Activated CD8-positive, alpha-beta memory T cell treated with anti-CD3 and anti-CD28 coated beads, Interleukin-2, amount 50 U/mL, for 24 hours (primary cell): ENCODE results near the gene RAB6B.

Experiments used
- DNase-seq: peaks from one replicate; pipeline ENCODE4 v3.0.0-alpha.2; 2020; ENCODE audit errors: extremely low read depth

RAB6B gene

GRCh38 chr3:133836497-133837158, 59.1 kb downstream of the RAB6B start:
- no peak for DNase-seq

DNA sequence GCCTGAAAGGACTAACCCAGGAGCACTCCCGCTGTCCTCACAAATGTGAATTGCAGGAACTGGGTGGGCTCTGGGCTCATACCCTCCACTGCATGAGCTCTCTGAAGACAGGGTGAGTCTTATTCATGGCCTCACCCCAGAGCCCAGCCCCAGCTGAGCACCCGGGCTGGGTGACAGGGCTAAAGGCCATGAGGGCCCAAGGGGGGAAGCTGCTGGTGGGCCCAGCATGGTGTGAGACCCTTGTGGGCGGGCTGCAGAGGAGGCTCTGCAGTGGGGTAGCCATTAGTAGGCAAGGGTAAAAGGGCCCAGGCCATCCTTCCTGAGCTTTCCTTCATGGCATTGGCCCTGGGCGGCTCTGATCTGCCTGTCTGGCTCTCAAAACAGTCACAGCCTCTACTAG, 59.7 kb downstream of the RAB6B start:
- DNase-seq = no peak

DNA sequence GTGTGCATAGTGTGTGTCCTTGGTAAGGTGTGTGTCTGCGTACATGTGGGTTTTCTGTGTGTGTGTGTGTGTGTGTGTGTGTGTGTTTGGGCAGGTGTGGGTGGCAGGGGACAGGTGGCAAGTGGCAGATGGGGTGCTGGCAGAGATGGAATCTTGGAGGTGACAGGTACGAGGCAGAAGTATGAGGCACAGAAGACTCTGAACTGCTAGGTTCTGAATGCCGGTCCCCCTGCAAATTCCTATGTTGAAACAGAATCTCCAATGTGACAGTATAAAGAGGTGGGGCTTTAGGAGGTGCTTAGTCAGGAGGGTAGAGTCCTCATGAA, 60.3 kb downstream of the RAB6B start:
- DNase-seq = no peak

DNA sequence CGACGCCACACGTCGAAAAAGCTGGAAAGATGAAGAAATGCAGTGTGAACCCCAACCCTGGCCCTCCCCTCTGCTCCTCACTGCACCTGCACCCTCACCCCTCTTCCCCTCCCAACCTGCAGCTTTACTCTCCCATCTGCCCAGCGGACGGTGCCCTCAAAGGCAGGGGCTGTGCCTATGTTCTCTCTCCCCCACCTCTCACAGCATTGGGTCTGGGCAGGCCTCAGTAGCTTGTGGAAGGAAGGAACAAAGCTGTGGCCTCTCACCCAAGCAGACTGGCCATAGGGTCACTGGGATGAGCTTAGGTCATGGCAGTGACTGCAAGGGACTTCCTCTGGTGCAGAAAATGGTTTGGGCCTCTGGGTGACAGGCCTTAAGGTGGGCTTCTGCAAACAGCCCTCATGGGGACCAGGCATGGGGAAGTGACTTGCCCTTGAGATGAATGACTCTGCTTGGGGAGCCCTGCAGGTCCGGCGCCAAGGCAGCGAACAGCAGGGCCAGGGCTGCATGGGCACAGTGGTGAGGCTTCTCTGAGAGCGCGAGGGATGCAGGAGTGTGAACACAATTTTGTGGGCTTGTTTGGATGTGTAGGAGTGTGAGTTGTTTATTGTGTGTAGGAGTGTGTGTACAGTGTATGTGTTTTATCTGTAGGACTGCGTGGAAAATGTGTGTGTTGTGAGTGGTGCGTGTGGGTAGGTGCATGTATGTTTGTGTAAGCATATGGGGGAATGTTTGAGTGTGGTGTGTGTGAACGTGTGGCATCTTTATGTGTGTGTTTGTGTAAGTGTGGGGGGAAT, 60.9 kb downstream of the RAB6B start:
- no peak for DNase-seq

DNA sequence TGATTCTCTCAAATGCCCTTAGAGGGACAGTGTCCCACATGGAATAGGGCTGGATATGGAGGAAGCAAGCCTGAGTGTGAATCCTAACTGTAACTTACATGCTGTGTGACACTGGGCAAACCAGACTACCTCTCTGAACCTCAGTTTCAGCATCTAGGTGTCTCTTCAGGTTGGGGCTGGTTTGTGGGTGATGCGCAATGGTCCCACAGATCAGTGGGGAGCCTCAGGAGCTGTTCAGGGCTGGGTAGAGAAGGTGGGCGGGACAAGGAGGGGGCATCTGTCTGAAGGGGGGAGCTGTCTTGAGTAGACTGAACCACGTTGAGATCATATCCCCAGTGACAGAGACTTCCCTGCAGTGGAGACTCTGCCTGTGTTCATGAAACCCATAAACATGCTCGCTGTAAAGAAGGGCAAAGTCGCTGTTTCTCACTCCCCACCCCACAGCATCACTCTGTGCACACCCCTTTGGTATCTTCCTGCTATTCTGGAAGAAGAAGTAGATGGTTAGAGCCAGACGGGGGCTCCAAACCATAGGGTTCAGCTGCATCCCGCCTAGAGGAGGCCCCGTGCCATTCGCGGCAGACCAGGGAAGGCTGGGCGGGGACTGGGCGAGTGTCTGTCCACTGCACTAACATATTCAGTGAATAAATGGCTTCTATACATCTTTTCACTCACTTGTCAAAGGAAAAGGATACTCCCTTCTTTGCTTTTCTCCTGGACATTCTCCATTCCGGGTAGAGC, 61.6 kb downstream of the RAB6B start:
- no peak for DNase-seq

DNA sequence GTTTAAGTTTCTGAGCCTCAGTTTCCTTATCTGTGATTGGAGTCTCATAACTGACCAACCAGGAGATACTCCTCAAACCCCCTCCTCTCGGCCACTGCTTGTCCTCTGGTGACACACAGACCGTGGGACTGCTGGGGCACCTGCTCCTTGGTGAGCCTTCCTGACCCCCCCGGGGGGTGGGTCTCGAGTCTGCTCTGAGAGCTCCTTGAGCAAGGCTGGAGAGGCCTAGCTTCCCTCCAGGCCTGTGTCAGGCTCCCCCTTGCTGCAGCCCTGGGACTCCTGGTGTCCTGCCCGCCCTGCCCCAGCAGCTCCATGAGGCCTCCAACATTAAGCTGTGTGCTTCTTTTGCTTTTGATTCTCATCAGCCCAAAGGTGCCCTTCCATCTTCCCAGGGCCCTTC, 62.4 kb downstream of the RAB6B start:
- DNase-seq = no peak

GRCh38 chr3:133832802-133833144, 62.9 kb downstream of the RAB6B start:
- no peak for DNase-seq

DNA sequence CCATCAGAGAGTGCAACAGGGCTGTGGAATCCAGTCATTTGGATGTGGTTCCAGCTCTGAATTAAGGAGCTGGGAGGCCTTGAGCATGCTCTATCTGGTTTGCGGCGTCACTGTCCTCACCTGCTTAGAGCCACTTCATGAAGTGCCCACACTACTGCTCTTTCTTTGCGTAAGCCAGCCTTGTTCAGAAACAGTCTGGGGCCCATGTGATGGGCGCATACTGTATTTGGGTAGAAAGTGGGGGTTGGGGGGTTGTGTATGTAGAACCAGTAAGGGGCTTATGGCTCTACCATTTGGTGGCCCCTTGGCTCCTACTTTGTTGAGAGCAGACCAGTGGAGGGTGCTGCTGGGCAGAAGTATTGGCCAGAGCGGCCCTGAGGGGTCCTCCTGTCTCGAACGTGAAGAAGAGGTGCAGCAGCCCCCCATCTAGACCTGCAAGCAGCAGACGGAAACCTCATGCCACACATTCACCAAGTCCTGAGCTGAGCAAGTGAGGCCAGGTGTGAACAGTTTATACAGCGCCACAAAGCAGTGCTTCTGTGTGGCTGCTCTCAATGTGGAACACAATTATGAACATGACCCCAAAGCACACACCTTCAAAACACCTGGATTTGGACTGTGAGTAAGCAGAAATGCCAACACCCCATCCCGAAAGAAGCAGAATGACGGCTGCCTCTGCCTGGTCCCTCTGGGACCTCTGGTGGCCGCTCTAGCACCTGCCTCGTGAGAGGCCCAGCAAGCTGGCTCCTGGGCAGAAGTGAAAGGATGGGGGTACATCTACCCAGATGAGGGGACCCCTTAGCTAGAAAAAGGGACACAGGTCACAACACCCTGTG, 63.5 kb downstream of the RAB6B start:
- DNase-seq = no peak

GRCh38 chr3:133830071-133830470, 65.6 kb downstream of the RAB6B start:
- DNase-seq = no peak

DNA sequence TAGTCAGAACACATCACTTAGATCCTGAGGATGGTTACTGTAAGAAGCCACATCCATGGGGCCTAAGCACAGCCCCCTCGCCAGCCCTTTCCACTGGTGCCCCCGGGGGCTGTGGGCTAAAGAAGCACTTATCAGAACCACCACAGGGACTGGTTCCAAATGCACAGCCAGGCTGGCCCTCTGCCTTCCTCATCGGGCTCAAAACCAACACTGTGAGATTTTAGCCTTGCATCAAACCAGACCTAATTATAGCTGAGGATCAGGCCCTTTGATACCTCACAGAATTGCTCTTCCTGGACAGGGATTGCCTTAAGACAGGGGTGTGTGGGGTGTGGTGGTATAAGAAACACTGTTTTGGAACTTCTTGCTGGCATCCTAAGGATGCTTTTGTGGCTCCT, 66.4 kb downstream of the RAB6B start:
- DNase-seq = no peak

DNA sequence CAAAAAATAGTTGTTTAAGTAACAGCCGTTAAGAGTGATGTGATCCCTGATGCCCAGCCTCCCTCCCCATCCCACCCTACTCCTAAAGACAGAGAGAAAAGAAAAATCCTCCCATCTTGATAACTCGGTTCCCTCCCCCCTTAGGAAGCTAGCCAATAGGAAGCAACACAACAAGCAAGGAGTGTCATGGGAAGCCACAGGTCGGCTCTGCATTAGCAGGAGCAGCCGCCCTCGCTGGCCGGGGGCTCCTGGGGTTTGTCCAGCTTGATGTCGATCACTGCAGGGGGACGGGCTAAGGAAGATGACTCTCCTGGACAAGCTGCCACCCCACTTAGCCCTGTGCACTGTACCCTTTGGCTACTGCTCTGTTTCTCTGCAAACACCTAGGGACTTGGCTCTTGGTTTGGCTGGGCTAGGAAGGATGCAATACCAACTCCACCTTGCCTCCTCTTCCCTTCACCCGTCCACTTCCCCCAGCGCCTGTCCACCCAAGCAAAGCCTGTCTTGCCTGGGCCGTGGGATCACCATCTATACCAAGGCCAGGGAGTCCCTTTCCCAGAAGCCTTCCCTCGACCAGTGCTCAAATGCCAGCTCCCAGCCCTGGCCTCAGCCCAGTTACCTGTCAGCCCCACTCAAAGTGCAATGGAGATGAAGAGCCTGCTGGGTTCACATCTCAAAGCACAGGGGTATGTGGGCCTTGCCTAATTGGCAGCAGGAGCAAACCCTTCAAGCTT, 66.9 kb downstream of the RAB6B start:
- DNase-seq = no peak

DNA sequence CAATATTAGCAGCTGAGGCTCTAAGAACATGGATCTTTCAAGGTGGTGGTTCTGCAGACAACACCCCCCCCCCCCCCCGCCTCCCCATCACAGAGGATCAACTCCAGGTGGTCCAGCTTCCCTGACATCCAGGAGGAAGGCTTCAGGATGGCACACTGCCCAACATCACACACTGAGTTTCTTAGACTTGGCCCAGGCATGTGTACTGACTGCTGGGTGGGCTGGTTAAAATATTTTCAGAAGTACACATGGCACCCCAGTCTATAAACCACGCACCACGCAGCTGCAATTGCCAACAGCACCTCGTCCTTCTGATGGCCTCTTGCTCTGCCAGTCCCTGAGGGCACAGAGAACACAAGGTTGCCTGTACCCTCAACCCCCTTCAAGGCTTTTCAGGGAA, 68.0 kb downstream of the RAB6B start:
- no peak for DNase-seq

DNA sequence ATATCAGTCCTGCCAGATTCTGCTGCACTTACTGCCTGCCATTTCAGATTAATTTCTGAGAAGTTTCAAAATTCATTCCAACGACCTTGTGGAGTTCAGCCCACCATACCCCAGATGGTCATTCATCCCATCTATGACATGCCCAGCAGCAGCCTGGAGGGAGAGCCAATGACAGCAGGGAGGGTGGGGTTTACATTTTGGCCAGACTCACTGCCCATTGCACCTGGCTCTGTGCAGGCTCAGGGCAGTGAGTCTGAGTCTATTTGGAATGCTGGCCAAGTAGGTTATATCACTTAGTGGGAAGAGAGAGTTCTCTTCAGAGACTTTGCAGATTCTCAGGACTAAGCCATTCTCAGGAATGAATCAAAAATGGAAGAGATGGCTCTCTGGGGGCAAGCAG, 68.5 kb downstream of the RAB6B start:
- no peak for DNase-seq

DNA sequence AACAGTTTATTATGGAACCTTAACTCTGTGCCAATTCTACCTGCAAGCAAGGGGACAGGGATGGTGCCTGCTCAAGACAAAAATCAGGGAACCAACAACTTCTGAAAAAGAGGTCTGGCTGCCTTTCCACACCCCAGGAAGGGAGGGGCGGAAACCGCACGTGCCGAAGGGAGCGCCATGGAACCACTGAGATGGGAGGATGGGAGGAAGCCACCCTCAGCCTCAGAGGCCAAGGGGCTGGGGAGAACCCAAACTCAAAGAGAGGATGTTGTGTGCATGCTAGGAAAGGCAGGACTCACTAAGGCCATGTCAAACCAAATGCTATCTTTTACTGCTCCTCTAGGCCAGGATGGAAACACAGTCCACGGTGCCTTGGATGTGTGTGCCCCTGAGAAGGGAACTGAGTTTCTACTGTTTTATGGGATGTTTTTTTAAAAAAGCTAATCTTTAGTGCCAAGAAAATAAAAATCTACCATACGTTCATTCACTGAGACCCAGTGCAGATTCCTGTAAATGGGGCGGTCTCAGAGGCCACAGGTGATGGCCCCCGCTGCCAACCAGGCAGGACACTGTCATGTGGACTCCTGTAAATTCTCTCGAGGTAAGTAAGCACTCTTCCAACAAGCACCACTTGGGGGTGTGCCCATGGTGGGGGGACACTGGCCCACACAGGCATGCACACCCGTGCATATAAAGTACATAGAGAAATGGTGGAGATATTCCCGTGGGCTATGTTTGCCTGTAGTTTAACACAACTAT, 69.5 kb downstream of the RAB6B start:
- DNase-seq = no peak

GRCh38 chr3:133824961-133825485, 70.7 kb downstream of the RAB6B start:
- no peak for DNase-seq

- DNase-seq = no peak
Measured at GRCh38 chr3:133821767-133822638, 73.7 kb downstream of the RAB6B start.

DNA sequence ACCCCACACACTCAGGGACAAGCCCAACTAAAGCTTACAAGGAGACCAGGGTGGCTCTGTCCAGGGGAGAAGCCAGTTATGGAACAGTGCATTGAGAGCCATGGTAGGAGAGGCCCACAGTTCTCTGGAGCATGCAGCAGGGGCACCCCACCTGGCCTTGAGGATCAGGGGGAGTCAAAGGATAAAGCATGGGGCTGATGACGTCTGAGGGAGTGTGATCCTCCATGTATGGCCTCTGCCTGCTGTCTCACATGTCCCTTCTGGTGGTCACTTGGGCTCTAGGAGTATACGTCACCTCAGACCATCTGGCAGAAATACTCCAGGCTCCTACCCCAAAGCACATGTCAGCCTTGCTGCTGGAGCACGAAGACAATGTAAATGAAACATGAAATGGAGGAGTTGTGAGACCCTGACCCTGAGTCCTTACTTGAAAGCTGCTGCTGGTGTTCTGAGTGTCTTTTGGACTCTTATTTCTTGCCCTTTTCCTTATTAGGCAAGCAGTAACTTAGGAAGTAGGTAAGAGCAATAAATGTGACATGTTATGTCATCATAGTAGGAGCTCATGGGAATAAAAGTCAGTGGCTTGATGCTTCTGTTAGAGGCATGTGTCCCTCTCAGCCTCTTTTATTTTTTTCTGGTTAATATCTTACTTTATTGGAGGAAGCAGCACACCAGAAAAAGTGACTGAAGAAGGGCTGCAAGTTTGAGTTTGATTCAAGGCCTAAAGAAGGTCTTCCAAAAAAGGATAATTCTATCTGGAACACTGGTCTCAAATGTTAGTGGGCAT, 74.6 kb downstream of the RAB6B start:
- DNase-seq = no peak

DNA sequence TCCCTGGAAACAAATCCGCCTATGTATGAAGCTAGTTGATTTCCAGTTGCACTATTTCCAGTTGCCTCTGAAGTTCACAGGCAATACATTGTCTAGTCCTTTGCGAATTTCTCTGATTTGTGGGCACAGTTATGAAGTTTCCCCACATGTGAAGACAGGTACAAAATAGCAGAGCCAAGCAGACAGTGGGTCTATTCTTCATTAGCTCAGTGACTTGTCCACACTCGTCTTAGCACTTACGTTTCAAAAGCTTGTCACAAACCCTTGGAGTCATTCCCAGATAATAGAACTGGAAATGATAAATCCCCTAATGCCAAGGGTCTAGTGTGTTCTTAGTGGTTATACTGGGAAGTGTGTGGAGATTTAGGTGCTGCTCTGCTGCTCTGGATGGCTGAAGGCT, 75.6 kb downstream of the RAB6B start:
- DNase-seq = no peak

DNA sequence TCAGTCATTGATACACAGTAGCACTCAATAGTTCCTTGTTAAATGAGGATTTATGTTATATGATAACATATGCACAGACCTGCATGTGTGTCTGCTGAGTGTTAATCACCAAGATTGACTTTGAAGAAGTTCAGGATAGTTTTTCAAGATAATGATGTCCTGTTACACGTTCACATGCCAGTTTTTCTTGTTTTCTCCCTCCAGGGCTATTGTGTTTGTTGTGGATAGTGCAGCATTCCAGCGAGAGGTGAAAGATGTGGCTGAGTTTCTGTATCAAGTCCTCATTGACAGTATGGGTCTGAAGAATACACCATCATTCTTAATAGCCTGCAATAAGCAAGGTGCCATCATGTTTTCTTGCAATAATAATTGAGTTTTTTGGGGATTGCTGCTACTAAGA, 80.3 kb downstream of the RAB6B start:
- no peak for DNase-seq
